Midbrain (tissue), 1 donor: Measurements from ENCODE around the gene EPHA6.
"Not testable (repeated sequence)": the region's sequence is repeated elsewhere in the genome, so short reads cannot be mapped to it uniquely, and the experiment has no call there.

ENCODE experiments used
- DNase-seq: peaks from one replicate; lab custom pipeline; 2025; lab: John Stamatoyannopoulos, UW

The EPHA6 gene

GRCh38 chr3:97181704-97182103, 367.3 kb downstream of the EPHA6 start:
- no peak for DNase-seq

DNA sequence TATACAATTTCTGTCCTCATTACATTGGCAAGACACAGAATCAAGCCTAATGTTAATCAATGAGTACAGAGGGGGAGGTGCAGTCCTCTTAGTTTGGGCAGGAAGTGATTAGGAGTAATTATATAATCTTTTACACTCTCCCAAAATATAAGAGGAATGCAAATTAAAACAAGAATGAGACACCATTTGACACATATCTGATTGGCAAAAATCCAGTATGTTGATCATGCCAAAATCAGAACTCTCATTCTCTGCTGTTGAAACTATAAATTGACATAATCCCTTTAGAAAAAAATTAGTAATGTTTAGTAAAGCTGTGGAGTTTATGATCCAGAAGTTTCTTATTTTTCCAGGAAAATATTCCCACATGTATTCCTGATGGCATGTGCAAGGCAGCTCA, 373.4 kb downstream of the EPHA6 start:
- no peak for DNase-seq

GRCh38 chr3:97189835-97190234, 375.4 kb downstream of the EPHA6 start:
- DNase-seq, result no peak

DNA sequence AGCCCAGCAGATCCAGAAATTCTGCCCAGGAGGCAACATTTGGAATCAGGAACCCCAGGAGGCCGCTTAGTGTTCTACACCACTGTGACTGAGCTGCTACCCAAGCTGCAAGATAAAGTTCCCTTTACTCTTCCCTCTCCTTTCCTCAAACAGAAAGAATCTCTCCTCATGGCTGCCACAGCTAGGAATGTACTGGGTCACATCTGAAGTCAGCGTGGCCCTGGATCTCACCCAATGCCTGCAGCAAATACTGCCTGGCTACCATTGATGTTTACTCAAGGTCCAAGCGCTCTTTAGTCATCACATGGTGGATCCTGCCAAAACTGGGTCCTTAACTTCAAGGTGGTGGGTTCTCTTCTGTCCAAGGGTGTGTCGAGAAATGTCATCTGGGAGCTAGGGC, 382.7 kb downstream of the EPHA6 start:
- no peak for DNase-seq

DNA sequence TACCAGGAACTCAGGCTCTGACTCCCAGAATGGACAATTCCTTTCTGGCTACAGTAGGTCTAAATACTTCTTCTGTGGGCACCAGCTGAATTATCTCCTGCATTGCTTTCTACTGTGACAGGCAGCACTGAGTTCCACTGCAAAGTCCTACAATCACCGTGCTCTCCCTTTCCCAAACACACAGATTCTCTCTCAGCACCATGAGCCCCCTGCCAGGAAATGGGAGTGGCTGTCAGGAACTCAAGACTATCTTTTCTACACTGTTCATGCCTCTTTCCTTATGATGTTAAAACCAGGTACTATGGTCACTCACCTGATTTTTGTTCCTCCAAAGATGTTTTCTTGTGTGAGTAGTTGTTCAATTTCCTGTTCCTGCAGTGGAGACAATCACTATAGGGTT, 383.4 kb downstream of the EPHA6 start:
- no peak for DNase-seq

DNA sequence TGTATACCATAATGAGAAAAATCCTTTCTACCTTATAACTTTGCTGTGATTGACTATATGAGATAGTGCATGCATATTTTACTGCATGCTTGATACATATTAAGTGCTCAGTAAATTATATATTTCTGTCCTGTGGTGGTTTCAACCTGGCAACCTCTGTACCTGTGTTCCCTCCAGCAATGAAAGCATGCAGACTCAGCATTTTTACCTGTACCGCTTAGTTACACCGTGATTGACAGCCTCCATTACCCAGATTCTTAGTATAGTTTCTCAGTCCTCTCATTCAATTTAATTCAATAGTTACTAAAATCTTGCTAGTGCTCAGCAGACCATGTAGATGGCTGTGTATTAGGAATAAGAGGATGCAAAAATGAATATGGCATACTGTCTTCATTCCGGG, 386.0 kb downstream of the EPHA6 start:
- no peak for DNase-seq

- DNase-seq, result no peak
These were observed 387.4 kb downstream of the EPHA6 start for GRCh38 chr3:97201814-97202213.

DNA sequence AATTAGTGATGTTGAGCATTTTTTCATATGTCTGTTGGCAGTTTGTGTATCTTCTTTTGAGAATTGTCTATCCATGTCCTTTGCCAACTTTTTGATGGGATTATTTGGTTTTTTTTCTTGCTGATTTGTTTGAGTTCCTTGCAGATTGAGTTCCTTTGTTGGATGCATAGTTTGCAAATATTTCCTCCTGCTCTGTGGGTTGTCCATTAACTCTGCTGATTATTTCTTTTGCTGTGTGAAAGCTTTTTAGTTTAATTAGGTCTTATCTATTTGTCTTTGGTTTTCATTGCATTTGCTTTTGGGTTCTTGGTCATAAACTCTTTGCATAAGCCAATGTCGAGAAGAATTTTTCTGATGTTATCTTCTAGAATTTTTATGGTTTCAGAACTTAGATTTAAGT, 414.6 kb downstream of the EPHA6 start:
- no peak for DNase-seq

DNA sequence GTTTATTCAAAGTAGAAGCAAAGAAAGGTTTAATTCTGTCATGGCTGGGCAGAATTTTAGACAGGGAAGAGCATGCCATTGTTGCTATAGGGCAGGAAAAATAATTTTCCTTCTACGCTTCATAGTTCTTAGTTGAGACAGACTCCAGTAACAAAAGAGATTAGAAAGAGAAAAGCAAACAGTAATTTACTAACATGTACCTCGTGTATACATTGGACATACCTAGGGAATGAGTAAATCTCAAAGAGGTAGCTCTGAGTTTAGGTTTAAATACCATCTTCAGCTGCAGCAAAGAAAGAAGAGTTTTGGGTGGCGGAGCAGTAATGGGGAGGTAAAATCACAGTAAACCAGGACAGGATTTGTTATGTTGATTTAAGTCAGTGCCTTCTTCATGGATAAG, 416.1 kb downstream of the EPHA6 start:
- no peak for DNase-seq

- no peak for DNase-seq
These were observed 418.1 kb downstream of the EPHA6 start for GRCh38 chr3:97232393-97233034.

DNA sequence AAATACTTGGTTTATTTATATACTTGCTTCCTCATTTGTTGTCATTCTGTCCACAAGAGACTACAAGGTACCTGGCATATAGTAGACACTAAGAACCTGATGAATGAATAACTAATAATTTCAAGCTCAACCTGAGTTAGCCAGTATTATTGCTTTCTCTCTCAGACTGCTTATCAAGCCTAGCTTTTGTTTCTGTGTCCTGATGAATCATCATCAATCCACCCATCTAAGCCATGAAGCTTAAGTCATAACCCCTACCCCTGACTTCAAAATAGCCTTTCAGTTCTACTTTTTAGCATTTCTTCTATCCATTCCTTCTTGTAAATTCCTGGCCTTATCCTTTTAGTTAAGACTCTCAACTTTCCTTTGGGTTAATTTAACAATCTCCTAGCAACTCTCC, 420.8 kb downstream of the EPHA6 start:
- no peak for DNase-seq

DNA sequence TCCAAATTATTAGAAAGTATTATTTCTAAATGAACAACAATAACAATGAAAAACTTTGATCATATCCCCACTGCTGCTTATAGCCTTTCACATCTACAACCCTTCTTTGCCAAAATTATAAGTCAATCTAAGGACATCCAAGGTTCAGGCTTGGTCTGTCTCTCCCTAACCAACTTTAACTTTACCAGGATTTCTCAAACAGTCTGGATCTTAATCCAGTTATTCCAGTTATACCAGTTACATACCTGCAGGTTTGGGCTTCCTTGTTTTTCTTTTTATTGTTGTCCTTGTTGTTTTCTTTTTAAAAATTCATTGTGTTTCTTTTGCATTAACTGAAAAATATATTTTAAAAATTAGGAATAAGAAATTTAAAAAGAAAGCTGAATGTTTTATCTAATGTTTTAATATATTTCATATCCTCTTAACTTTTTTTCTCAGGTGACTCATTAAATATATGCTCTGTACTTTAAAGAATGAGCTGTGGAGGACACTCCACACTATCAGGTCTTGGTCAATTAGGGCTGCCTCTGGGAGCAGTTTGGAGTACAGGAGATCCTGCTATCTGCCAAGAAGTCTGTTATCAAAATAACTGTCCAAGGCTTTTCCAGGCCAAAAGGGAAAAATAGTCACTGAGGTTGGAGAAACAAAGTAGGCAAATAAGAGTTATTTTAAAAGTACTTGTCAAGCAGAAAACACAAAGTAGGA, 421.4 kb downstream of the EPHA6 start:
- DNase-seq, result no peak

DNA sequence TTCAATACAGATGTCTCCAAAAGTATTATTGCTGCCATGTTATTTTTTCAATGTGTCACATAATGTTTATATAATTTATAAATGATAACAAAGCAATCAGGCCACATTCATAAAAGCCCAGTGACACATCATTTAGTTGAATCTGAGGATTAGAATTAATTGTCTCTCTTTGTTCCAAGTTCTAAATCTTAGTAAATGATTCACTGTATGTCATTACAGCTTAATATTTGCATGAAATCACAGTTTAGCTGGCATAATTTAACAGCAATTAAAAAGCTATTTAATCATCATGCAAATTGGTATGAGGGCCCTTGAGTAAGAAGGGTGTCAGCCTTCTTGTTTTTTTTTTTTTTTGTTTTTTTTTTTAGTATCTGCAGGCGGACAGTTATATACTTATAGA, 427.0 kb downstream of the EPHA6 start:
- no peak for DNase-seq

- no peak for DNase-seq
These were observed 431.0 kb downstream of the EPHA6 start for GRCh38 chr3:97245201-97245910.

- DNase-seq, result no peak
These were observed 441.7 kb downstream of the EPHA6 start for GRCh38 chr3:97256060-97256459.

- no peak for DNase-seq
These were observed 443.7 kb downstream of the EPHA6 start for GRCh38 chr3:97257942-97258697.

DNA sequence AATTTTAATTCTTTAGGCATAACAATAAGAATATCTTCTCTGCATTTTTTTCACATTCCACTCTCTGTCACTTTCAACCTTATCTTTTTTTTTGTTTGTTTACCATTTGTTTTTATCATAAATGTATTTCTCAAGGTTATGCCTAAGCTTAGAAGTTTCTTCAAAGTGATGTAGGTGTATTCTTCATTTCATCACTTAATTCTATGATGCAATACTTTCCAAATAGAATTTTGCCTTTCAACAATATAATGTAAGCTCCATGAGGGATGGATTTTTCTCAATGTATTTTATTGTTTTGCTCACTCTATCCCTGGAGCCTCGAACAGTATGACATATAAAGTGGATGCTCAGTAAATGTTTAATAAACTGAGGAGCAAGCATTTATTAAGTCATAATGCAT, 444.9 kb downstream of the EPHA6 start:
- DNase-seq, result no peak

DNA sequence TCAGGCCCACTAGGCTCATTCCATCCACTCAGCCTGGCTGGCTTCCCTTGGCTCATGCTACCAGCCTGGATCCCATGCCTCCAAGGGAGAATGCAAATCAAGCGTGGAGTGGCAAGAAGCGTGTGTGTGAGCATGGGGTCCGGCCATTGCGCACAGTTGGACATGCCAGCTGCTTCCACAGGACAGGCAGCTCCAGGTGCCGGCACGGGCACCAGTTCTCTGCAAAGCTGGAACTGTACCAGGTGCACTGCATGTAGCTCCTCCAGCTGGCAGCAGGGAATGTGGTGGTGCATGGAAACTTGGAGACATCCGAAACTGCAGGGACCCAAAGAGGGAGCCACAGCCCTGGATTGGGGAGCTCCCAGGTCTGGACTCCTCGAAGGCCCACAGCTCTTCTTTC, 449.8 kb downstream of the EPHA6 start:
- DNase-seq, result no peak

DNA sequence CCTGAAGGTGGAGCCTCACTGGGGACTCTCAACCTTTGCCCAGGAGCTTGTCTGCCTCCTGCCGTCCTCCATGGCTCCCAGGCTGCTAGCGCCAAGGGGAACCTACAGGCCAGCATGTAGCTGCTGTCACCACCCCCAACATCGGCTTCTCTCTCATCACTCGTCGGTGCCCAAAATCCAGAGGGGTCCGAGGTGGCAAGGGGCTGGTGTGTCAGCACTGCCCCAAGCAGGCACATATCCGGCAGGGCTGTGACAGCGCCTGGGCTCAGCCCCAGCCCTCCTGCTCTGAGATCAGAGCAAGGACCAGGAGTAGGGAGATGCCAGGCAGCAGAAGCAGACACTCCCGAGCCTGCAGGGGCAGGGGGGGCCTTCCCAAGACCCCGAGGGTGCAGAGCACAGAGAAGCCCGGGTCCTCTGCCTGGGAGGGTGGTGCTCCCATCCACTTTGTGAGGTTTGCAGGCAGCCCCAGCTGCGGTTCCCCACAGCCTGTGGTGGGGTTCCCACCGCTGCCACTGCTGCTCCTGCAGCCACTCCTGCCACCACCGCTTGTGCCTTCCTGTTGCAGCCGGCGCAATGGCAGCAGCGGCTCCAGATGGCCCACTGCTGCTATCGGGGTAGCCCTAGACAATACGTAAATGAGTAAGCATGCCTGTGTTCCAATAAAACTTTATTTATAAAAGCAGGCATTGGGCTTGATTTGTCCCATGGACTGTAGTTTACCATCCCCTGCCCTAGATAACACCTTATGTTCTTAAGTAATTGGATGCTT, 451.0 kb downstream of the EPHA6 start:
- DNase-seq, result no peak

- no peak for DNase-seq
These were observed 454.8 kb downstream of the EPHA6 start for GRCh38 chr3:97269202-97269601.

GRCh38 chr3:97276879-97277550, 462.6 kb downstream of the EPHA6 start:
- DNase-seq, result not testable (repeated sequence)
